Heart left ventricle (tissue), 13 donors: ENCODE measurements around the gene ASIC3.
"Not testable (repeated sequence)": the region's sequence is repeated elsewhere in the genome, so short reads cannot be mapped to it uniquely, and the experiment has no call there.

ENCODE experiments used
- POLR2A ChIP-seq, 2 donors: fragments of 450-650 bp; IDR thresholded peaks; one replicate each; pipeline ENCODE4 v1.6.1; 2017; ENCODE audit warnings: antibody characterized with exemption in 2 of 2, mild to moderate bottlenecking in 2 of 2, moderate library complexity in 2 of 2
- TF ChIP-seq, protein P1 (sequence below), 12 donors: fragments of 200-600 bp; sonication (generic) in 4 of 12; IDR thresholded peaks; one replicate each; pipeline versions ENCODE4 v1.5.0 to v1.8.0; 2018 to 2022; ENCODE audit warnings: antibody characterized with exemption in 12 of 12, mild to moderate bottlenecking in 5 of 12
- donor health status: ischemic (EF 13 %, LVEDD 7.1; RV severe dilation, severe dysfunction).
- donor health status: DM: no; HTN: yes; CAD: no.
- donor health status: DM: no; HTN: no; CAD: no.
- donor health status: ischemic (EF 25% LVEDD 6.9; RV normal size, moderate dysfunction).
- donor health status: ischemic (EF 25% LVEDD 5.7; RV mildly dilated, moderate dysfunction).
- donor health status: ischemic (EF 35%, LVEDD 5.7; RV mildly dilated, moderate dysfunction).
- donor health status: nonischemic (EF 11% LVEDD 7.7; RV severe dilation, severe dysfunction).
- donor health status: DM: yes; HTN: yes; CAD: no.
- donor health status: PGD.
- donor health status: ischemic (EF 29% LVEDD 5.4; RV normal size, mild dysfunction).
- donor health status: nonischemic (EF 23%, LVEDD 6.1; RV moderate dilation, normal function).

DNA sequence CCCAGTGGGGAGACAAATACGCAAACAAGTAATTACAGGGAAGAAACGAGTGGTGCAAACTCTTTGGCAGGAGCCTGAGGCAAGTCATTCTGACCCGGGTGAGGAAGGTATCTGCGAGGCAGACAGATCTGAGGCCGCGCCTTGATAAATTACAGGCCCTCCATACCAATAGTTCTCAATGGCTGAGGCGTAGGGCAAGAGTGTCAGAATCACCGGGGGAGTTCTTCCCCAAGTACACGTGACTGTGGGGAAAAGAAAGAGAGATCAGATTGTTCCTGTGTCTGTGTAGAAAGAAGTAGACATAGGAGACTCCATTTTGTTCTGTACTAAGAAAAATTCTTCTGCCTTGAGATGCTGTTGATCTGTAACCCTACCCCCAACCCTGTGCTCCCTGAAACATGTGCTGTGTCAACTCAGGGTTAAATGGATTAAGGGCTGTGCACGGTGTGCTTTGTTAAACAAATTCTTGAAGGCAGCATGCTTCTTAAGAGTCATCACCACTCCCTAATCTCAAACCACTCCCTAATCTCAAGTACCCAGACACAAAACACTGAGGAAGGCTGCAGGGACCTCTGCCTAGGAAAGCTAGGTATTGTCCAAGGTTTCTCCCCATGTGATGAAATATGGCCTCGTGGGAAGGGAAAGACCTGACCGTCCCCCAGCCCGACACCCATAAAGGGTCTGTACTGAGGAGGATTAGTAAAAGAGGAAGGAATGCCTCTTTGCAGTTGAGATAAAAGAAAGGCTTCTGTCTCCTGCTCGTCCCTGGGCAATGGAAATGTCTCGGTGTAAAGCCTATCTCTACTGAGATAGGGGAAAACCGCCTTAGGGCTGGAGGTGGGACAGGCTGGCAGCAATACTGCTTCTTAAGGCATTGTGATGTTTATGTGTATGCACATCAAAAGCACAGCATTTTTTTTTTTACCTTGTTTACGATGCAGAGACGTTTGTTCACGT is 21.3 kb upstream of the ASIC3 start:
- not testable (repeated sequence) for TF ChIP-seq POLR2A (IDR thresholded peaks at IDR 0.05)
- TF ChIP-seq, protein P1, sequence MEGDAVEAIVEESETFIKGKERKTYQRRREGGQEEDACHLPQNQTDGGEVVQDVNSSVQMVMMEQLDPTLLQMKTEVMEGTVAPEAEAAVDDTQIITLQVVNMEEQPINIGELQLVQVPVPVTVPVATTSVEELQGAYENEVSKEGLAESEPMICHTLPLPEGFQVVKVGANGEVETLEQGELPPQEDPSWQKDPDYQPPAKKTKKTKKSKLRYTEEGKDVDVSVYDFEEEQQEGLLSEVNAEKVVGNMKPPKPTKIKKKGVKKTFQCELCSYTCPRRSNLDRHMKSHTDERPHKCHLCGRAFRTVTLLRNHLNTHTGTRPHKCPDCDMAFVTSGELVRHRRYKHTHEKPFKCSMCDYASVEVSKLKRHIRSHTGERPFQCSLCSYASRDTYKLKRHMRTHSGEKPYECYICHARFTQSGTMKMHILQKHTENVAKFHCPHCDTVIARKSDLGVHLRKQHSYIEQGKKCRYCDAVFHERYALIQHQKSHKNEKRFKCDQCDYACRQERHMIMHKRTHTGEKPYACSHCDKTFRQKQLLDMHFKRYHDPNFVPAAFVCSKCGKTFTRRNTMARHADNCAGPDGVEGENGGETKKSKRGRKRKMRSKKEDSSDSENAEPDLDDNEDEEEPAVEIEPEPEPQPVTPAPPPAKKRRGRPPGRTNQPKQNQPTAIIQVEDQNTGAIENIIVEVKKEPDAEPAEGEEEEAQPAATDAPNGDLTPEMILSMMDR (IDR thresholded peaks at IDR 0.05): not testable (repeated sequence)
